ENCODE measurements around the gene NCEH1.
"Not testable (repeated sequence)": the region's sequence is repeated elsewhere in the genome, so short reads cannot be mapped to it uniquely, and the experiment has no call there.

The NCEH1 gene

GRCh38 chr3:172707030-172707429, 3.8 kb downstream of the NCEH1 start:
- DNase-seq, result no peak

- no peak for DNase-seq
Observed at GRCh38 chr3:172705170-172705569, 5.7 kb downstream of the NCEH1 start.

GRCh38 chr3:172704001-172704400, 6.9 kb downstream of the NCEH1 start:
- no peak for DNase-seq

- DNase-seq, result not testable (repeated sequence)
Observed at GRCh38 chr3:172702731-172703130, 8.1 kb downstream of the NCEH1 start.

- DNase-seq, result no peak
Observed at GRCh38 chr3:172702256-172702655, 8.6 kb downstream of the NCEH1 start.

GRCh38 chr3:172701751-172702150, 9.1 kb downstream of the NCEH1 start:
- no peak for DNase-seq

- no peak for DNase-seq
Observed at GRCh38 chr3:172700936-172701455, 9.9 kb downstream of the NCEH1 start.

GRCh38 chr3:172700256-172700655, 10.6 kb downstream of the NCEH1 start:
- no peak for DNase-seq

GRCh38 chr3:172699031-172699430, 11.8 kb downstream of the NCEH1 start:
- DNase-seq, result no peak

- DNase-seq, result no peak
Observed at GRCh38 chr3:172698631-172699030, 12.2 kb downstream of the NCEH1 start.

- DNase-seq, result no peak
Observed at GRCh38 chr3:172697558-172697957, 13.3 kb downstream of the NCEH1 start.

GRCh38 chr3:172696357-172696756, 14.5 kb downstream of the NCEH1 start:
- DNase-seq, result no peak

GRCh38 chr3:172694573-172695246, 16.2 kb downstream of the NCEH1 start:
- DNase-seq, result no peak

- no peak for DNase-seq
Observed at GRCh38 chr3:172692751-172693338, 18.0 kb downstream of the NCEH1 start.

GRCh38 chr3:172690936-172691335, 19.9 kb downstream of the NCEH1 start:
- no peak for DNase-seq

- no peak for DNase-seq
Observed at GRCh38 chr3:172688588-172688987, 22.3 kb downstream of the NCEH1 start.

GRCh38 chr3:172687501-172687900, 23.4 kb downstream of the NCEH1 start:
- DNase-seq, result no peak

- DNase-seq, result peak; percentile 36
Observed at GRCh38 chr3:172685331-172686214, 25.3 kb downstream of the NCEH1 start.

GRCh38 chr3:172680684-172681083, 30.2 kb downstream of the NCEH1 start:
- no peak for DNase-seq

- DNase-seq, result no peak
Observed at GRCh38 chr3:172679599-172679998, 31.3 kb downstream of the NCEH1 start.

- no peak for DNase-seq
Observed at GRCh38 chr3:172678068-172678467, 32.8 kb downstream of the NCEH1 start.

- no peak for DNase-seq
Observed at GRCh38 chr3:172676196-172676922, 34.5 kb downstream of the NCEH1 start.

All from activated CD4-positive, alpha-beta T cell treated with anti-CD3 and anti-CD28 coated beads, Interleukin-2, amount 50 U/mL, for 16 hours (primary cell).